Activated CD8-positive, alpha-beta memory T cell treated with anti-CD3 and anti-CD28 coated beads, Interleukin-2, amount 10 ng/mL, durations not matched to agents 7 days and 5 days (primary cell): ENCODE results near the gene PHF19. TPM values are rescaled to one million over a fixed set of nuclear protein-coding genes. Genes with fewer than 3 reads are reported as not detected.
A peak's percentile ranks its signal among the peaks of the same experiment; 100 is the strongest.

Experiments used
- ATAC-seq: fragments of 150-1000 bp; cut with Tn5 transposase; one replicate; pipeline ENCODE4 v1.10.0; 2021; ENCODE audit warnings: moderate library complexity
- CTCF ChIA-PET: fragments of 350-600 bp; sonication (Branson Sonifier 250); formaldehyde crosslinking; loops from one replicate; lab custom pipeline; 2021; ENCODE audit warnings: antibody characterized with exemption; lab: Charles Lee
- DNase-seq: peaks from one replicate; pipeline ENCODE4 v3.0.0-alpha.2; 2020
- H3K27ac Mint-ChIP-seq: one replicate; pipeline ENCODE4 v1.8.0; 2021; ENCODE audit warnings: mild to moderate bottlenecking, mixed read lengths
- H3K27me3 Mint-ChIP-seq: one replicate; pipeline ENCODE4 v1.8.0; 2021; ENCODE audit warnings: mixed read lengths
- H3K36me3 Mint-ChIP-seq: one replicate; pipeline ENCODE4 v1.8.0; 2021; ENCODE audit warnings: mild to moderate bottlenecking, mixed read lengths
- H3K4me1 Mint-ChIP-seq: one replicate; pipeline ENCODE4 v1.8.0; 2021; ENCODE audit warnings: mixed read lengths
- H3K4me3 Mint-ChIP-seq: one replicate; pipeline ENCODE4 v1.8.0; 2021; ENCODE audit warnings: mild to moderate bottlenecking, moderate library complexity, mixed read lengths
- H3K9me3 Mint-ChIP-seq: one replicate; pipeline ENCODE4 v1.8.0; 2022; ENCODE audit warnings: low read depth, mixed read lengths
- total RNA-seq, 2 experiments: library from RNA; stranded (reverse); gene quantifications; one replicate each; pipeline ENCODE4 v1.2.3, GENCODE V29; 2021

The PHF19 gene
- total RNA-seq, 2 experiments from 2014 or later = 246 to 254 TPM

DNA sequence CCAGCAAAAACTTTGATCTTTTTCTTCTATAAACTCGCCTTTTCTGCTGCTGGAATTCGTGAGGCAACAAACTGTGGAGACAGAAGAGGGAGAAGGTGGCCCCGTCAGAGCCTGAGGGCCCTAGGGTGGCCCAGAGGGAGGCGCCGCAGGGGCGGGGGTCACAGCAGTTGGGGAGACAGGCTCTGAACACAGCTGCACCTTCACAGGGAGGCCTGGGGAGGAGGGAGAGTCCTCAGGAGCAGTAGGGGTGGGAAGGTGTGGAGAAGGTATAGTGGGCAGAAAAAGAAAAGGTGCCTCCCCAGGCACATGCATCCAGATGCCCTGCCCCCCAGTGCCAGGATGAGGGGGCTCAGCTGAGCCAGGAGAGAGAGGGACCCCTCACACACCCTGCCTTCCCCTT is 15.1 kb downstream of the PHF19 start:
- DNase-seq (no peak), ATAC-seq (no peak)
- H3K36me3 Mint-ChIP-seq = peaks cover 54% of the 10 kb centered on the region
- H3K4me3 Mint-ChIP-seq = no peak overlapping the region
- CTCF ChIA-PET = no interaction called here
- no peaks in the 10 kb centered on the region for H3K27me3 Mint-ChIP-seq
- H3K27ac Mint-ChIP-seq = no peak overlapping the region
- H3K4me1 Mint-ChIP-seq = peaks cover 3% of the 10 kb centered on the region
- no peaks in the 10 kb centered on the region for H3K9me3 Mint-ChIP-seq

DNA sequence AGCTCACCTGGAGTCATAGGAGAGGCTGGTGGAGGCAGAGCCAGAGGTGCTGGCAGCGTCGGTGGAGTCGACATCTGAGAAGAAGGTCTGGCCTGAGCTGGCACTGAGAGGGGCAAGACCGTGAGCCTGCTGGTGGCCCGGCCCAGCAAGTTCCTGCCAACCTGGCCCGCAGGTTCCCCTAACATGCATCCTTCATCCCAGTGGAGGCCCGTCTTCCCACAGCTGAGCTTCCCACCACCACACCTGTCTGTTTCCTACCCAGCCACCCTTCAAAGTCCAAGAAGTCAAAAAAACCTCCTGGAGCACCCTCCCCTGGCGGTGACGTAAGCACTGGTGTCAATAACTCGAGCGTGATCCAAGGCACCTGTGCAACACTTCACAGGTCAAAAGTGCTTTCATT is 16.9 kb downstream of the PHF19 start:
- Mint-ChIP-seq H3K27ac (no peak overlapping the region), H3K27me3 (no peaks in the 10 kb centered on the region), H3K4me3 (no peak overlapping the region), H3K4me1 (no peaks in the 10 kb centered on the region), H3K9me3 (no peaks in the 10 kb centered on the region), H3K36me3 (peaks cover 45% of the 10 kb centered on the region)
- no peak for ATAC-seq
- CTCF ChIA-PET = interaction anchor here (1.2 to 1.9 kb wide), 3 partner anchors 77 to 104 kb away, joined by 3 to 5 read pairs (median 4); no protein-coding TSS in a partner anchor
- DNase-seq = no peak

DNA sequence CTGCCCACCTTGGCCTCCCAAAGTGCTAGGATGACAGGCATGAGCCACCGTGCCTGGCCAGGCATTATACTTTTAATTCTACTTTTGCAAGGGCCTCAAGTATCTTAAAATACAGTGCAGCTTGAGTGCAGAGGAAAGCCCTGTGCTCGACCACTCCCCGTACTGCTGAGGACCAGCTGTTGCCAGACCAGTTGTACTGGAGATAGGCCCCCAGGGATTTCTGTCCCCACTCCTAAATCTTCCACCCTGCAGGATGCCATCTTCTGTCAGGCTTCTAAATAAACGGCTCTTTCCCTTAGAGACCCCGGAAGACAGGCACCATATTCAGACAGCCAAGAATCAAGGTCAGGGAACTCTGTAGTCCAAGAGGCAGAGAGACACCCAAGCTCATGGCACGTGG is 17.6 kb downstream of the PHF19 start:
- Mint-ChIP-seq H3K36me3 (peaks cover 45% of the 10 kb centered on the region), H3K9me3 (no peaks in the 10 kb centered on the region), H3K27me3 (no peaks in the 10 kb centered on the region), H3K4me3 (no peak overlapping the region), H3K27ac (no peak overlapping the region), H3K4me1 (no peaks in the 10 kb centered on the region)
- DNase-seq (no peak), ATAC-seq (no peak)
- CTCF ChIA-PET = interaction anchor here (1.2 to 1.9 kb wide), 3 partner anchors 66 to 103 kb away, joined by 3 to 5 read pairs (median 4); partner anchors contain the start of gene FBXW2

DNA sequence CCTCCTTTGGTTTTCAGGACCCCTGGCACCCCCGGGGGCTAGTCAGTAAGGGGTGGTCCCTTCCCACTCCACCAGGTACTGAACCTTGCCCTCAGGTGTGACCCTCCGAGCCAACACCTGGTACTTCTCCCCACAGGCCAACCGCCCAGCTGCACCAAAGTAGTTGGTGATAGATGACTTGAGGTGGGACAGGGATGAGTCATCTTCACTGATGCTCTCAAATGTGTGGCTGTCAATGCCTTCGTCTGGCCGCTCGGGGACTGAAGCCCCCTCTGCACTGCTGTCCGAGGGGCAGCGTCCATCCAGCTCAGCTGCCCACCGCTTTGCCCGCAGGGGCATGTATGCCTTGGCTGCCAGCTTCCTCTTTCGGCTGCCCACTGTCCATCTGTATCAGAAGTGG is 19.1 kb downstream of the PHF19 start:
- CTCF ChIA-PET = interaction anchor here (0.9 kb wide), 1 partner anchor 11 kb away, joined by 4 read pairs; no protein-coding TSS in a partner anchor
- H3K36me3 Mint-ChIP-seq = peaks cover 38% of the 10 kb centered on the region

DNA sequence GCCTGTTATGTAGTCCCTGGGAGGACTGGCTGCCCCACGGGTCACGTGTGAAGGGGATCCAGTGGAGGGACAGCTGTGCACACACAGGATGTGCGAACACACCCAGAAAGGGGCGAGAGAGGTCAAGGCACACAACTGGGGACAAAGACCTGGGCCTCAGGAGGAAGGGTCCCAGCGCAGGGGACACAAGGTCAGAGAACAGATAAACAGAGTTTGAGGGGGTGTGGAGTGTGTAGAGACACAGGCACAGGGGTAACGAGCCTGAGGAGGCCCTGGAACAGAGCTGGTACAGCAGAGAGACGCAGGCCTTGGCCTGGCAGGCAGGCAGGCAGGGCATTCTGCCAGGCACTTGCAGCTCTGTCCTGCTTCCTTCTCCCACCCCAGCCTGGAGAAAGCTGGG is 19.5 kb downstream of the PHF19 start:
- ATAC-seq (no peak), DNase-seq (no peak)
- no peaks in the 10 kb centered on the region for H3K27me3 Mint-ChIP-seq
- peaks cover 38% of the 10 kb centered on the region for H3K36me3 Mint-ChIP-seq
- H3K4me1 Mint-ChIP-seq = no peaks in the 10 kb centered on the region
- H3K9me3 Mint-ChIP-seq = no peaks in the 10 kb centered on the region
- CTCF ChIA-PET = interaction anchor here (0.9 kb wide), 1 partner anchor 11 kb away, joined by 4 read pairs; no protein-coding TSS in a partner anchor
- H3K27ac Mint-ChIP-seq = no peak overlapping the region
- no peak overlapping the region for H3K4me3 Mint-ChIP-seq

More for the DNA sequence above, 19.1 kb downstream of the PHF19 start:
- no peak for DNase-seq
- no peaks in the 10 kb centered on the region for H3K27me3 Mint-ChIP-seq
- no peaks in the 10 kb centered on the region for H3K4me1 Mint-ChIP-seq
- no peak overlapping the region for H3K4me3 Mint-ChIP-seq
- H3K9me3 Mint-ChIP-seq = no peaks in the 10 kb centered on the region
- H3K27ac Mint-ChIP-seq = no peak overlapping the region
- no peak for ATAC-seq

DNA sequence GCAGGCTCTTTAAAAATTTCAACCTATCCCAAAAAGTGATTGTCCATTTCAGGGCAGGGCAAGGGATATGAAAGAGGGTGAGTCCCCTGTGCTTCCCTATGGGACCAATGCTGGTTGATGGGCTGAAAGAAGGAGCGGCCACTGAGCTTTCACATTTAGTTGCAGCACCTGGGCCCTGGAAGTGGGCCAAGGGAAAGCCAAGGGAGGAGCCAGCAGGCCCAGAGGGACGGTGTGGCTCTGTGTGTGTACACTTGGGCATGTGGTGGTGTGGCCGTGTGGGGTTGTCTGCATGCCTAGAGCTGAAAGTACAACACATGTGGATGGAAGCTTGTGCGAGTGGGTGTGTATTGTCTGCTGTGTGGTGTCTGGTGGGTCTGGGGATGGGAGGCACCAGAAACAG is 20.3 kb downstream of the PHF19 start:
- peaks cover 35% of the 10 kb centered on the region for H3K36me3 Mint-ChIP-seq
- ATAC-seq (no peak), DNase-seq (no peak)
- H3K9me3 Mint-ChIP-seq = no peaks in the 10 kb centered on the region
- H3K4me3 Mint-ChIP-seq = no peak overlapping the region
- no peaks in the 10 kb centered on the region for H3K4me1 Mint-ChIP-seq
- H3K27ac Mint-ChIP-seq = no peak overlapping the region
- CTCF ChIA-PET = no interaction called here
- H3K27me3 Mint-ChIP-seq = no peaks in the 10 kb centered on the region

DNA sequence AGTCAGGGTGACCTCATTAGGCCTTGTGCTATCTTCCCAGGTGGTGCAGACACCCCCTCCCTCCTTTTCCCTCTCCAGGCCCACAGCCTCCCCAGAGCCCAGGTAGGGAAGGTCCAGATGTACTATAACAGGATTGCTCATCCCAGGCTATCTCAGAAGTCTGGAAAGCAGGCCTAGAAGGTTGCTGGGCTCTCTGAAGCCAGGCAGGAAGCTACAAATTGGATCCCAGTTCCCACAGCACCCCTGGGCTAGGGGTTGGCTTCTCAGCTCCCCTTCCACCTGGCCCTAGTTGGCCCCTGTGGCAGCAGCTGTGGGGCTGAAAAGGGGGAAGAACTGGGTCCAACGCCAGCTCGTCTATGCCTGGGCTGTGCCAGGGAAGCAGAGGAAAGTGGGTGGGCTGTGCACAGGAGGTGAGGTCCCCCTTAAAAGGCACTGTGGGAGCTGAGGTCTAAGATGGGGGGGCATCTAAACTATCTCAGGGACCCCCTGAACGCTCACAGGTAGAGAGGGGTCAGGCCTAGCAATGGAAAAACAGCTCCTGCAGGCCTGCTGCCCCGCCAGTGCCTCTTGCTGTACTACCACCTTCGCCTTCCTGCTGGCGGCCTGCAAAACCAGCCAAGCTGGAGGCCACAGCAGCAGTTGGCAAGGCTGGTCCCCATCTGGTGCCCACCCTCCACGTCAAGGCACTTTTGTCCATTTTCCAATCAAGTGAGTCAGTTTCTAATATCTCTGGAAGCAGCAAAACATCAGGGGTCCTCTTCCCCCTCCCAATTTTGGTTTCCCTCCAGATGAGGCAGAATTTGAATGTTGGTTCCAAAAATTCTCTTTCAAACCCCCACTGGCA is 20.9 kb downstream of the PHF19 start:
- DNase-seq = no peak
- peaks cover 34% of the 10 kb centered on the region for H3K36me3 Mint-ChIP-seq
- ATAC-seq = no peak
- no peaks in the 10 kb centered on the region for H3K4me1 Mint-ChIP-seq
- no peaks in the 10 kb centered on the region for H3K27me3 Mint-ChIP-seq
- H3K4me3 Mint-ChIP-seq = no peak overlapping the region
- CTCF ChIA-PET = interaction anchor here (0.8 kb wide), 1 partner anchor 13 kb away, joined by 3 read pairs; no protein-coding TSS in a partner anchor
- H3K27ac Mint-ChIP-seq = peak overlapping the region; percentile 31
- H3K9me3 Mint-ChIP-seq = no peaks in the 10 kb centered on the region

DNA sequence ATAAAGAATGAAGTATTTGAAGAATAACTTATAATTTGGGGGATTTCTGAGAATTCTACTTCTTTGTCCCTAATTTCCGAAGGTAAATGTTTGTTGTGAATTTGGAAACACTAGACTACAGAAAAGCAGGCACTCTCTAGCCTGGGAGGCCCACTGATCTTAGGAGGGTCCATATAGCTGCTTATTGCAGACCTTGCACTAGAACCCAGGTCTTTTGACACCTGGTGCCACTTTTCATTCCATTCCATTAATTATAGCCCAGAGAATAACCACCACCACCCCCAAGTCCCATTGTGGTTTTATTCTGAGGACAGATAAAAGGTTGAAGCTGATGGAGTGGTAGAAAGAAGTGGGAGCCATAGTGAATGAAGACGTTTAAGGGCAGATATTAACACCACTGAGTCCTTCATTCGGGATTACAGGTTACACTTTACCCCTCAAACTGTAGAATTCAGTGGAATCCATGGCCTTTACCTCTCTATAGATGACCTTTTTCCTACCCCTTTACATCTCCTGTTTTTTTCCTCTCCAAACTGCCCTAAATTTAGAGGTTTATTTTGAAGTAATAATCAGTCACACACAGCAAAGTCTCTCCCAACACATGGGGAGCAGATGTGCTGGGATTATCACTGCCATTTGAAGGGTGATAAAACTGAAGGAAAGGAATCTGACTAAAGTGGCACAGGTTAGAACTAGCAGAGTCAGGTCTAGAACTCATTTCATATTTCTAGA is 22.2 kb downstream of the PHF19 start:
- Mint-ChIP-seq H3K36me3 (peaks cover 22% of the 10 kb centered on the region), H3K4me1 (peaks cover 1% of the 10 kb centered on the region), H3K27ac (no peak overlapping the region), H3K9me3 (no peaks in the 10 kb centered on the region), H3K27me3 (no peaks in the 10 kb centered on the region), H3K4me3 (no peak overlapping the region)
- CTCF ChIA-PET = interaction anchor here (0.8 kb wide), 1 partner anchor 14 kb away, joined by 3 read pairs; no protein-coding TSS in a partner anchor
- no peak for DNase-seq
- no peak for ATAC-seq

DNA sequence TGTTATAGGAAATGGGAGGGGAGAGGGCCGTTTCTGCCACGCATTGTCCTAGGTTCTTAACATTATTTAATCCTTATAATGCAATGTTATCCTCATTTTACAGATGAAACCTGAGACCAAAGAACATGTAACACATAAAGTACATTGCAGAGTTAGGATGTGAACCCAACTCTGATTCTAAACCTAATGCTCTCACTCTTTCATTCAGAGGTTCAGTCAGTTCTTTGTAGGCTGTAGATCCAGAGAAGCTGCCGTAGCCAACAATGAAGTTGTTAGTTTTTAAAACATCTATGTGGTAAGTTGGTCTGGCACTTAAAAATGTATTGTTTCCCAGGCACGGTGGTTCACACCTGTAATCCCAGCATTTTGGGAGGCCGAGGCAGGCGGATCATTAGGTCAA is 23.8 kb downstream of the PHF19 start:
- peaks cover 15% of the 10 kb centered on the region for H3K36me3 Mint-ChIP-seq
- H3K4me3 Mint-ChIP-seq = no peak overlapping the region
- ATAC-seq (no peak), DNase-seq (no peak)
- no peaks in the 10 kb centered on the region for H3K27me3 Mint-ChIP-seq
- CTCF ChIA-PET = no interaction called here
- H3K9me3 Mint-ChIP-seq = no peaks in the 10 kb centered on the region
- peaks cover 3% of the 10 kb centered on the region for H3K4me1 Mint-ChIP-seq
- H3K27ac Mint-ChIP-seq = no peak overlapping the region

DNA sequence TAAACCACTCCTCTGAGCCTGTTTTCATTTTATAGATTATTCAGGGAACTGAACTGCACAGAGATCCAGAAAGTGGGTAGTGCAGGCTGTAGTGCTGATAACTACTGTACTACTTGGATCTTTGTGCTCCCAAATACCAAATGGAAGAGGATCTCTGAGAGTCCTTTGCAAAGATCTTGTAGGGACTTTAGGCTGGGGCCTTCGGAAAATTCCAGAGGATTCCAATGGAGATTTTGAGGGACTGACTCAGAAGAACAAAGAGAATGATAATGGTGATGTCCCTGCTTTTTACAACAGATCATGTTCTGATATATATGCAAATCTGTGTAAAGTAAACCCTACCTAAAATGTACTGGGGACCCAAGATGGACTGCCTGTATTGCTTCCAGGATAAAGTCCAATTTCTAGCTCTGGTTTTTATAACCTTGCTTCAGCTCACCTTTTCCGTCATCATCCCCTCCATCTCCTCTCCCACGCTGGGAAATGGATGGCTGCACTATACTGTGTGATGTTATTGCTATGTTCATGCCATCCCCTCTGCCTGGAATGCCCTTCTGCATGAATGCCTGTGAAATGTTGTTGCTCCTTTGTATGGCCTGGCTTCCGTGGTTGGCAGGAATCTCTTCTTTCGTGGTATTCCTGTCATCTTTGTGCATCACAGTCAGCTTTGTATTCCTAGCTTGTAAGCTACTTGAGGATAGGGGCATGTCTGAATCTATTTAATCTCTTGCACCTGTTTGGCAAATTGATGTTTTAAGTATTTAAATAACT is 24.6 kb downstream of the PHF19 start:
- Mint-ChIP-seq H3K27me3 (no peaks in the 10 kb centered on the region), H3K9me3 (no peaks in the 10 kb centered on the region), H3K4me3 (no peak overlapping the region), H3K4me1 (peaks cover 8% of the 10 kb centered on the region), H3K27ac (no peak overlapping the region), H3K36me3 (peaks cover 13% of the 10 kb centered on the region)
- CTCF ChIA-PET = no interaction called here
- DNase-seq = no peak
- ATAC-seq = no peak

DNA sequence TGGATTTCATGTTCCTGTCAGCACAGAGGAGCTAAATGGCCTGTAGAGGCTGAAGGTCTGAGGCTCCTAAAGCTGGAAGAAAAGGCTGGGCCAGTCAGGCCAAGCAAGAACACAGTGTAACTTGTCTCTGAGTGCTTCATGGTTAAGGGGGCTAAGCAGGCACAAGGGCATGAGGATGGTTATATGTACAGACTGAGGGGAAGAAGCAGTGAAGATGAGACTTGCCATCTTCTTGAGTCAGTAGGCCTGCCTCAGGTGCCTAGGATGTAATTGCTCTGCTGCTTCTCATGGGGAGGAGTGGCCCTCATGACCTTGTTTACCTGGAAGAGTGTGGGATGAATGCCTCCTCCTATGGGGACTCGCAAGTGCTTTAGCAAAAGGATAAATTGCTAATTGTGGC is 25.5 kb downstream of the PHF19 start:
- no peak for ATAC-seq
- H3K4me1 Mint-ChIP-seq = peaks cover 17% of the 10 kb centered on the region
- H3K4me3 Mint-ChIP-seq = no peak overlapping the region
- peak; percentile 36 for DNase-seq
- CTCF ChIA-PET = no interaction called here
- H3K27me3 Mint-ChIP-seq = no peaks in the 10 kb centered on the region
- H3K27ac Mint-ChIP-seq = no peak overlapping the region
- peaks cover 9% of the 10 kb centered on the region for H3K36me3 Mint-ChIP-seq
- H3K9me3 Mint-ChIP-seq = no peaks in the 10 kb centered on the region

DNA sequence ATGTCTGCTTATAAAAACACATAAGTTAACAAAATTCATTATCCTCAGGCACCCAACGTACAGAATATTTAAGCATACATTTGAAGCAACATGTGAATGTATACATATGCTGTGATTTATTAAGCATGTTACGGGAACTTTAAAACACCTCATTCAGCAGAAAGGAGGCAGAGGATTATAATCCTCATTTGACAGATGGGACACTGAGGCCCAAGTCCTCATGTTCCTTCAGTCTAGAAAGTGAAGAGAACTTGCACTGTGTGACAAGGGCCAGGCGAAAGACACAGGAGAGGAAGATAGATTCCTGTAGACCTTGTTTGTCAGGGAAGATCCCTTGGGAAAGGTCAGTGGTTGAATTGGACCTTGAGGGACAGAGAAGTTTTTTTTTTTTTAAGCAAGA is 26.7 kb downstream of the PHF19 start:
- no peak overlapping the region for H3K27ac Mint-ChIP-seq
- peaks cover 29% of the 10 kb centered on the region for H3K4me1 Mint-ChIP-seq
- H3K27me3 Mint-ChIP-seq = no peaks in the 10 kb centered on the region
- DNase-seq = no peak
- H3K36me3 Mint-ChIP-seq = peaks cover 11% of the 10 kb centered on the region
- CTCF ChIA-PET = no interaction called here
- no peaks in the 10 kb centered on the region for H3K9me3 Mint-ChIP-seq
- ATAC-seq = no peak
- H3K4me3 Mint-ChIP-seq = no peak overlapping the region

DNA sequence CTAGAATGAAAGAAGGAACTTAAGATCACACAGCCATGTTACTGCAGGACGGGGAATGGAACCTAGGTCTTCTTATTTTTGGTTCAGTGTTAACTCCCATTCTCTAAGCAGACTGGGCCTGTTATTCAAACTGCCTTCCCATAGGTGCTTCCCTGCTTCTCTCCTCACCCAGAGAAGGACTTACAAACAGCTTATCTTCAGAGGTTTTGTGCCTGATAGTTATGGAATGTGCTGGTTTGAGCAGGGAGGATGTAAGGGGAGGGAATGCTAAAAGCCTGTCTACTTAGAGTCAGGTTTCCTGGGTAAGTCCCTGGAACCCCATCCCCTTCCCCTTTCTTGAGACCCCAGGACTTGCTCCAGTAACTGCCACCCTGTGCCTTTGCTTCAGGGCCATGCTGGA is 30.1 kb downstream of the PHF19 start:
- no peaks in the 10 kb centered on the region for H3K9me3 Mint-ChIP-seq
- peaks cover 8% of the 10 kb centered on the region for H3K36me3 Mint-ChIP-seq
- DNase-seq (no peak), ATAC-seq (no peak)
- peaks cover 57% of the 10 kb centered on the region for H3K4me1 Mint-ChIP-seq
- H3K27me3 Mint-ChIP-seq = no peaks in the 10 kb centered on the region
- H3K4me3 Mint-ChIP-seq = no peak overlapping the region
- peak overlapping the region; percentile 95 for H3K27ac Mint-ChIP-seq
- CTCF ChIA-PET = interaction anchor here (0.9 to 2.6 kb wide), 4 partner anchors 11 to 91 kb away, joined by 3 to 9 read pairs (median 4); no protein-coding TSS in a partner anchor
